ENCODE measurements around the gene C20orf204. TPM values are rescaled to one million over a fixed set of nuclear protein-coding genes. Genes with fewer than 3 reads are reported as not detected.

The C20orf204 gene
- total and polyA plus RNA-seq, 2 donors (not counting 3 experiments of a cell fraction or from before 2014, with no cell fraction given) = 2.8 to 5.8 TPM

DNA sequence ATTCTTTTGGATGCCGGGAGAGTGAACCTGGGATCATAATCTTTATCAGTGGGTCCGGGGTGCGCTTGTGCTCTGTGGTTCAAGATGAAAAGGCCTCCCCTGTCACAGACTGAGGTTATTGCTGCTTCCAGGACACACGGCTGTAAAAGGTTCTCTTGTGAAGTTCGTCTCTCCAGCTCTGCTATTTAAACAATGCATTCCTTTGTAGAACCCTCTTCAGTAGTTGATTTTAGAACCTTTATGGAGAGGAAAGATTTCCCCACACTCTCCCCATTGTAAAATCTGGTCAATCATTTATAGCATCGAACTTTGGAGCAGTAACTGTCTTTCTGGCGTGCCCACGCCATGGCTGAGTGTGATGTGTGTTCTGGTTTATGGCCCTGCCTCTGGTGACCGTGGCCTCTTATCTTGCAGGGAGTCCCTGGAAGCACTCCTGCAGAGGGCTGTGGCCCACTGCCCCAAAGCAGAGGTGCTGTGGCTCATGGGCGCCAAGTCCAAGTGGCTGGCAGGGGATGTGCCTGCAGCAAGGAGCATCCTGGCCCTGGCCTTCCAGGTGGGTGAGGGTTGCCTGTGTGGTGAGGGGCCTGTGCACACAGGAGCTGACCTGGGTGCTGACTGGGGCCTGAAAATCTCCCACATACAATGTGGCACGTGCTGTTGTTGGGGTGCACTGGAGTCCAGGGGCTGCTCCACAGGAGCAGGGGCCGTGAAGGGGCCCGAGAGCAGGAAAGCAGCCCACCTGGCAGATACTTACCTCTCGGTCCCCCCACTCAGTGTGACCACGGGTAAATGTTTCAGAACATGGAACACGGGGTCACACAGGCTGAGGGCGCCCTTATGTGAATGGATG lies 11.6 kb upstream of the C20orf204 start:
- no peaks in the 10 kb centered on the region for H3K9me1 ChIP-seq (replicated peaks; ENCODE audit: control insufficient read depth, extremely low read depth, insufficient read depth, low read length)
- no peaks in the 10 kb centered on the region for H3K27me3 ChIP-seq (ENCODE audit: control insufficient read depth in 2 of 2, insufficient read depth in 2 of 2, low read length in 2 of 2)
- no peaks in the 10 kb centered on the region for H3K79me2 ChIP-seq (ENCODE audit: control insufficient read depth, insufficient read depth, low read length)
- H3K4me1 ChIP-seq (ENCODE audit: control insufficient read depth, extremely low read depth, insufficient read depth, low read length) = no peaks in the 10 kb centered on the region
- peaks cover 9 to 67% of the 10 kb centered on the region in 2 experiments for H3K36me3 ChIP-seq (ENCODE audit: control insufficient read depth in 2 of 2, extremely low read depth in 1 of 2, insufficient read depth in 2 of 2, low read length in 2 of 2)
- H3K9me3 ChIP-seq (replicated peaks; ENCODE audit: control insufficient read depth, insufficient read depth, low read length) = no peaks in the 10 kb centered on the region
- H4K20me1 ChIP-seq (replicated peaks; ENCODE audit: control insufficient read depth, extremely low read depth, insufficient read depth, low read length) = no peaks in the 10 kb centered on the region
- no peak overlapping the region for H3K4me2 ChIP-seq (ENCODE audit: insufficient read depth, low read length)
- H2AFZ ChIP-seq (ENCODE audit: low read depth, low read length) = no peak overlapping the region
- ChIA-PET POLR2A (no interaction called here), CTCF (interaction anchor here (0.7 kb wide), 1 partner anchor 14 kb away, joined by 4 read pairs; no protein-coding TSS in a partner anchor)
- no peak for TF ChIP-seq MAX (IDR thresholded peaks at IDR 0.05; ENCODE audit: insufficient read depth, insufficient read length)
- no peak for TF ChIP-seq GATA2 (IDR thresholded peaks at IDR 0.05; ENCODE audit: insufficient read depth, insufficient read length, low read depth, low read length)
- no peak for TF ChIP-seq JUN (IDR thresholded peaks at IDR 0.05; ENCODE audit: borderline replicate concordance, insufficient read depth, insufficient read length, low read depth)
- no peak for TF ChIP-seq POLR2A (IDR thresholded peaks at IDR 0.05; ENCODE audit: low read depth, low read length)
- no peak for TF ChIP-seq EZH2 (IDR thresholded peaks at IDR 0.05; ENCODE audit: borderline replicate concordance, low read depth, low read length, severe bottlenecking)
- TF ChIP-seq MYC (IDR thresholded peaks at IDR 0.05; ENCODE audit: low read depth, low read length) = no peak
- TF ChIP-seq FOS (IDR thresholded peaks at IDR 0.05; ENCODE audit: borderline replicate concordance, insufficient read depth, low read length) = no peak
- TF ChIP-seq, protein P1, sequence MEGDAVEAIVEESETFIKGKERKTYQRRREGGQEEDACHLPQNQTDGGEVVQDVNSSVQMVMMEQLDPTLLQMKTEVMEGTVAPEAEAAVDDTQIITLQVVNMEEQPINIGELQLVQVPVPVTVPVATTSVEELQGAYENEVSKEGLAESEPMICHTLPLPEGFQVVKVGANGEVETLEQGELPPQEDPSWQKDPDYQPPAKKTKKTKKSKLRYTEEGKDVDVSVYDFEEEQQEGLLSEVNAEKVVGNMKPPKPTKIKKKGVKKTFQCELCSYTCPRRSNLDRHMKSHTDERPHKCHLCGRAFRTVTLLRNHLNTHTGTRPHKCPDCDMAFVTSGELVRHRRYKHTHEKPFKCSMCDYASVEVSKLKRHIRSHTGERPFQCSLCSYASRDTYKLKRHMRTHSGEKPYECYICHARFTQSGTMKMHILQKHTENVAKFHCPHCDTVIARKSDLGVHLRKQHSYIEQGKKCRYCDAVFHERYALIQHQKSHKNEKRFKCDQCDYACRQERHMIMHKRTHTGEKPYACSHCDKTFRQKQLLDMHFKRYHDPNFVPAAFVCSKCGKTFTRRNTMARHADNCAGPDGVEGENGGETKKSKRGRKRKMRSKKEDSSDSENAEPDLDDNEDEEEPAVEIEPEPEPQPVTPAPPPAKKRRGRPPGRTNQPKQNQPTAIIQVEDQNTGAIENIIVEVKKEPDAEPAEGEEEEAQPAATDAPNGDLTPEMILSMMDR (IDR thresholded peaks at IDR 0.05; ENCODE audit: extremely low read depth in 1 of 2, insufficient read depth in 1 of 2, low read depth in 1 of 2, low read length in 2 of 2) = no peak
- no peak for TF ChIP-seq POLR2AphosphoS5 (IDR thresholded peaks at IDR 0.05; ENCODE audit: insufficient read depth, low read depth, low read length)
- BruUV-seq (replicated peaks) = no TSS peak
- DNase-seq (ENCODE audit: low read depth, low spot score) (no peak), FAIRE-seq (no peak)
- intact Hi-C loops (cut with micrococcal nuclease) = no loop called here
- H3K9ac ChIP-seq (replicated peaks; ENCODE audit: extremely low read depth, insufficient read depth, low read length) = no peak overlapping the region
- dilution Hi-C loops (cut with MboI; ENCODE audit: extremely low pct_ligation_motif_present, low sequenced_read_pairs) = no loop called here
- H3K4me3 ChIP-seq (replicated peaks in 1 of 3; ENCODE audit: insufficient read depth in 1 of 3, low read depth in 1 of 3, low read length in 3 of 3) = no peak overlapping the region
- no peak overlapping the region for H3K27ac ChIP-seq (ENCODE audit: insufficient read depth, low read depth, low read length)

All from endothelial cell of umbilical vein (primary cell).